PC-3 (cell line): Measurements from ENCODE around the gene MAGEH1. TPM values are rescaled to one million over a fixed set of nuclear protein-coding genes. Genes with fewer than 3 reads are reported as not detected.
A peak's percentile ranks its signal among the peaks of the same experiment; 100 is the strongest.
"Not testable (repeated sequence)": the region's sequence is repeated elsewhere in the genome, so short reads cannot be mapped to it uniquely, and the experiment has no call there.

Experiments
- ATAC-seq: fragments of 200-7000 bp; cut with Tn5 transposase; 2 replicates; pipeline ENCODE4 v1.9.1; 2020; ENCODE audit warnings: mild to moderate bottlenecking, moderate library complexity
- Bru-seq: library from RNA; stranded (reverse); fragments of 400-500 nt; gene quantifications from one replicate; lab custom pipeline; 2021; lab: Mats Ljungman, UMichigan
- BruChase-seq, 2 experiments: library from RNA; stranded (reverse); fragments of 400-500 nt; gene quantifications; one replicate each; lab custom pipeline; 2021; lab: Mats Ljungman, UMichigan
- BruUV-seq: library from RNA; stranded (reverse); fragments of 400-500 nt; replicated peaks from 2 replicates; lab custom pipeline; 2021; lab: Mats Ljungman, UMichigan
- CTCF ChIA-PET: fragments of 300-600 bp; sonication (Branson Sonifier 250); formaldehyde crosslinking; loops from one replicate; lab custom pipeline; 2022; ENCODE audit warnings: antibody characterized with exemption; lab: Charles Lee
- POLR2A ChIA-PET: fragments of 300-600 bp; sonication (Branson Sonifier 250); formaldehyde crosslinking; loops from one replicate; lab custom pipeline; 2022; ENCODE audit warnings: antibody characterized with exemption; ENCODE audit not compliant: unreplicated experiment; lab: Charles Lee
- DNase-seq: peaks from one replicate; pipeline ENCODE4 v3.0.0-alpha.2; 2015
- H2AFZ ChIP-seq: fragments of 300-600 bp; sonication (generic); 2 replicates; pipeline ENCODE4 v1.6.0; 2016; ENCODE audit warnings: antibody characterized with exemption, low read length
- H3F3A ChIP-seq: fragments of 300-600 bp; sonication (generic); one replicate; pipeline ENCODE4 v1.6.0; 2017; ENCODE audit warnings: antibody characterized with exemption, low read length, control low read depth, mild to moderate bottlenecking; ENCODE audit not compliant: unreplicated experiment
- H3K27ac ChIP-seq: fragments of 300-600 bp; sonication (generic); 2 replicates; pipeline ENCODE4 v1.5.1; 2016; ENCODE audit warnings: mild to moderate bottlenecking, low read length
- H3K27me3 ChIP-seq: fragments of 300-600 bp; sonication (generic); 2 replicates; pipeline ENCODE4 v1.6.1; 2016; ENCODE audit warnings: low read length, mixed read lengths
- H3K36me3 ChIP-seq: fragments of 300-600 bp; sonication (generic); 2 replicates; pipeline ENCODE4 v1.6.1; 2016; ENCODE audit warnings: low read depth, mixed run types, low read length, mixed read lengths
- H3K4me1 ChIP-seq: fragments of 300-600 bp; sonication (generic); 2 replicates; pipeline ENCODE4 v1.5.1; 2016; ENCODE audit warnings: low read length; ENCODE audit not compliant: insufficient read depth
- H3K4me2 ChIP-seq: fragments of 300-600 bp; sonication (generic); 2 replicates; pipeline ENCODE4 v1.6.0; 2016; ENCODE audit warnings: low read length
- H3K4me3 ChIP-seq: fragments of 300-600 bp; sonication (generic); 2 replicates; pipeline ENCODE4 v1.5.1; 2016; ENCODE audit warnings: mild to moderate bottlenecking, low read length, mixed read lengths
- H3K79me2 ChIP-seq: fragments of 300-600 bp; sonication (generic); 2 replicates; pipeline ENCODE4 v1.6.1; 2017; ENCODE audit warnings: low read length, mixed read lengths
- H3K9ac ChIP-seq: fragments of 300-600 bp; sonication (generic); 2 replicates; pipeline ENCODE4 v1.6.0; 2016; ENCODE audit warnings: mild to moderate bottlenecking, low read length
- H3K9me2 ChIP-seq: fragments of 300-600 bp; sonication (generic); replicated peaks from 2 replicates; pipeline ENCODE4 v1.6.1; 2016; ENCODE audit warnings: mixed run types, low read length, mixed read lengths
- H3K9me3 ChIP-seq: fragments of 300-600 bp; sonication (generic); 2 replicates; pipeline ENCODE4 v1.6.1; 2016; ENCODE audit warnings: low read length, mixed read lengths
- H4K20me1 ChIP-seq: fragments of 300-600 bp; sonication (generic); 2 replicates; pipeline ENCODE4 v1.6.1; 2016; ENCODE audit warnings: low read length, mixed read lengths
- CTCF ChIP-seq: fragments of 300-600 bp; sonication (generic); conservative IDR thresholded peaks from 2 replicates; pipeline ENCODE4 v1.5.1; 2017; ENCODE audit warnings: antibody characterized with exemption, low read depth, mild to moderate bottlenecking, low read length
- EZH2 ChIP-seq: fragments of 300-600 bp; sonication (generic); IDR thresholded peaks from one replicate; pipeline ENCODE4 v1.6.1; 2017; ENCODE audit warnings: antibody characterized with exemption, mild to moderate bottlenecking, low read length; ENCODE audit not compliant: unreplicated experiment
- EZH2phosphoT487 ChIP-seq: fragments of 300-600 bp; sonication (generic); IDR thresholded peaks from 2 replicates; pipeline ENCODE4 v1.6.1; 2018; ENCODE audit warnings: mild to moderate bottlenecking, antibody characterized with exemption, low read length, borderline replicate concordance
- intact Hi-C: fragments of 100-400 bp; cut with micrococcal nuclease; formaldehyde crosslinking; loops from 2 replicates; pipeline ENCODE4 v1.9.0; 2023
- long read RNA-seq: library from polyadenylated mRNA; unstranded; transcript quantifications from one replicate; pipeline ENCODE4 v2.0.0, GENCODE V29; 2021; ENCODE audit not compliant: unreplicated experiment
- total RNA-seq: library from RNA; depleted of rRNA; stranded (reverse); fragments of >200 nt; gene quantifications from 2 replicates; pipeline ENCODE4 v1.2.3, GENCODE V29; 2014; rRNA removed

The MAGEH1 gene
- total RNA-seq (2.4 and 2.7 TPM in 2 replicates), Bru-seq, nascent RNA (percentile 36 among the genes with signal in this experiment), BruChase-seq, experiment 1, labeled RNA remaining after a 6-hour chase (percentile 60 among the genes with signal in this experiment), BruChase-seq, experiment 2, labeled RNA remaining after a 2-hour chase (percentile 59 among the genes with signal in this experiment)
- long read RNA-seq, transcript MAGEH1-201 (1 exons, 1,462 nt) = major isoform, 15 of 15 reads
- long read RNA-seq, partial matches to known transcripts = 0 of 15 reads
- long read RNA-seq, other reads (novel, unspliced or antisense) = 0 of 15 reads

DNA sequence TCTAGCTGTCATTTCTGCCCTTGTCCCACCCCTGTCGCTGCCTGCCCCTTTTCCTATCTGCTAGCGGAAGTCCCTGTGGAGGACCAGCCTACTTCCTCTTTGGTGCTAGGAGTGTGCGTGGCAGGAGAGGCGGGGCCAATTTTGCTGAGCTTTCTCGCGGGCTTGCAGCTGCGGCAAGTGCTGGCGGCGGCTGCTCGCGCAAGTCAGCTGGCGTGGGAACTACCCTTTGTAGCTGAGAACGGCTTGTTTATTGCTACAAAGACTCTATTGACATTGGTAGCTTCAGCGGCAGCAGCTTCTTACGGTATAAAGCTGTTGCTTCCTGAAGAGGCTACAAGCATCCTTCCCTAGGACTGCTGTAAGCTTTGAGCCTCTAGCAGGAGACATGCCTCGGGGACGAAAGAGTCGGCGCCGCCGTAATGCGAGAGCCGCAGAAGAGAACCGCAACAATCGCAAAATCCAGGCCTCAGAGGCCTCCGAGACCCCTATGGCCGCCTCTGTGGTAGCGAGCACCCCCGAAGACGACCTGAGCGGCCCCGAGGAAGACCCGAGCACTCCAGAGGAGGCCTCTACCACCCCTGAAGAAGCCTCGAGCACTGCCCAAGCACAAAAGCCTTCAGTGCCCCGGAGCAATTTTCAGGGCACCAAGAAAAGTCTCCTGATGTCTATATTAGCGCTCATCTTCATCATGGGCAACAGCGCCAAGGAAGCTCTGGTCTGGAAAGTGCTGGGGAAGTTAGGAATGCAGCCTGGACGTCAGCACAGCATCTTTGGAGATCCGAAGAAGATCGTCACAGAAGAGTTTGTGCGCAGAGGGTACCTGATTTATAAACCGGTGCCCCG, at the start of gene MAGEH1:
Gene MAGEH1 (plus strand): TSS at position 138 of the 843 bp plus-strand sequence. CDS start 248 bp downstream, at position 386.
- DNase-seq (peak; percentile 61), ATAC-seq (peak; percentile 89)
- no peaks in the 10 kb centered on the region for H3K36me3 ChIP-seq
- ChIA-PET POLR2A (interaction anchor here (0.6 kb wide), 1 partner anchor 292 kb away, joined by 7 read pairs; no protein-coding TSS in a partner anchor), CTCF (no interaction called here)
- no peak for TF ChIP-seq EZH2
- no peak for TF ChIP-seq CTCF
- no peak for TF ChIP-seq EZH2phosphoT487
- intact Hi-C loops = no loop called here
- no peak within 1 kb of the TSS for H3K27ac ChIP-seq
- H2AFZ ChIP-seq = peak within 1 kb of the TSS; percentile 95
- H3K79me2 ChIP-seq = no peaks in the 10 kb centered on the region
- TSS peak; percentile 61 for BruUV-seq
- no peaks in the 10 kb centered on the region for H4K20me1 ChIP-seq
- H3K4me3 ChIP-seq = peak within 1 kb of the TSS; percentile 63
- no peaks in the 10 kb centered on the region for H3K9me3 ChIP-seq
- no peak within 1 kb of the TSS for H3K9ac ChIP-seq
- H3K4me2 ChIP-seq = peak within 1 kb of the TSS; percentile 90
- no peaks in the 10 kb centered on the region for H3K27me3 ChIP-seq
- no peaks in the 10 kb centered on the region for H3K9me2 ChIP-seq
- H3K4me1 ChIP-seq = no peaks in the 10 kb centered on the region
- no peaks in the 10 kb centered on the region for H3F3A ChIP-seq

- H3K9ac ChIP-seq, BruUV-seq, H3K27me3 ChIP-seq, H3K9me2 ChIP-seq, intact Hi-C loops, H3K4me2 ChIP-seq, H4K20me1 ChIP-seq, H3K79me2 ChIP-seq, ATAC-seq, H3K27ac ChIP-seq, H2AFZ ChIP-seq, CTCF ChIA-PET, H3F3A ChIP-seq, DNase-seq, H3K4me3 ChIP-seq, H3K9me3 ChIP-seq, H3K36me3 ChIP-seq, H3K4me1 ChIP-seq, POLR2A ChIA-PET: not testable (repeated sequence)
These were observed 24.8 kb upstream of the MAGEH1 start for GRCh38 chrX:55427079-55427478.

DNA sequence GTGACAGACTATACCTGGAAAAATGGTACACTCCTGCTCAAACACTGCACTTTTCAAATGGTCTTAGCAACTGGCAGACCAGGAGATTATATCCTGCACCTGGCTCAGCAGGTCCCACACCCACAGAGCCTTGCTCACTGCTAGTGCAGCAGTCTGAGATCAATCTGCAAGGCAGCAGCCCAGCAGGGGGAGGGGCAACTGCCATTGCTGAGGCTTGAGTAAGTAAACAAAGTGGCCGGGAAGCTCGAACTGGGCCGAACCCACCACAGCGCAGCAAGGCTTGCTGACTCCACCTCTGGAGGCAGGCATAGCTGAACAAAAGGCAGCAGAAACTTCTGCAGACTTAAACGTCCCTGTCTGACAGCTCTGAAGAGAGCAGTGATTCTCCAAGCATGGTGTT, 8.5 kb upstream of the MAGEH1 start:
- H3K4me1 ChIP-seq, ATAC-seq, H3K4me2 ChIP-seq, H2AFZ ChIP-seq, H3K27ac ChIP-seq, H3K9me3 ChIP-seq, H3K9ac ChIP-seq, H3K36me3 ChIP-seq, H3K9me2 ChIP-seq, H3K27me3 ChIP-seq, intact Hi-C loops, H3F3A ChIP-seq, H3K4me3 ChIP-seq, BruUV-seq, H4K20me1 ChIP-seq, POLR2A ChIA-PET, DNase-seq, H3K79me2 ChIP-seq, CTCF ChIA-PET: not testable (repeated sequence)
